ENCODE measurements around the gene SOCS6. TPM values are rescaled to one million over a fixed set of nuclear protein-coding genes. Genes with fewer than 3 reads are reported as not detected.
"Not testable (repeated sequence)": the region's sequence is repeated elsewhere in the genome, so short reads cannot be mapped to it uniquely, and the experiment has no call there.

SOCS6 gene
- polyA plus RNA-seq, 2 of the 4 experiments (the other 2 are of a cell fraction), result 31.2 to 88.2 TPM

DNA sequence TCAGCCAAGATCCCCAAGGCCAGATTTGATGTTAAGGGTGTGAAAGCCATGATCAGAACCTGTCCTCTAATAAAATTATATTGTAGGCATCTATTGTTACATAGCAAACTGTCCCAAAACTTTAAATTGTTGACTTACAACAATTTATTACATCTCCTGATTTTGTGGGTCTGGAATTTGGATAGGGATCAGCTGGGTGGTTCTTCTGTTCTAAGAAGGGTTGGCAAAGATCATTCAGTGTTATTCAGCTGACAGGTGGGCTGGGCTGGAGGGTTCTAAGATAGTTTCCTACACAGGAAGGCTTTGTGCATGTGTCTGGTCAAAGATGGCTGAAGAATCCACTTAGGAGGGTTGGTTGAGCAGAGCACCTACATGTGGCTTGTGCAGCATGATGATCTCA is 50.0 kb downstream of the SOCS6 start:
- DNase-seq (ENCODE audit: low read depth in 1 of 2, low spot score in 1 of 2) (no peak), ATAC-seq (no peak), FAIRE-seq (no peak)
- peaks cover 27% of the 10 kb centered on the region for H3K4me1 ChIP-seq
- peaks cover 56% of the 10 kb centered on the region for H3K9me3 ChIP-seq
- CTCF ChIA-PET, result no interaction called here
- H3K4me3 ChIP-seq, result no peak overlapping the region
- no peak overlapping the region for H3K4me2 ChIP-seq
- H3K27ac ChIP-seq, result peak overlapping the region in 1 of 2 experiments; percentile 93; a peak in 4 of 6 replicates
- POLR2A ChIA-PET, result no interaction called here
- TF ChIP-seq RCOR1 (IDR thresholded peaks at IDR 0.05; ENCODE audit: low read depth, low read length), result no peak
- no peak for TF ChIP-seq E2F6 (IDR thresholded peaks at IDR 0.05; ENCODE audit: borderline replicate concordance, low read depth)
- no peak for TF ChIP-seq CHD2 (IDR thresholded peaks at IDR 0.05; ENCODE audit: low read length, partially characterized antibody)
- TF ChIP-seq JUNB (IDR thresholded peaks at IDR 0.05), result no peak
- no peak for TF ChIP-seq ELK1 (IDR thresholded peaks at IDR 0.05; ENCODE audit: low read depth, low read length)
- TF ChIP-seq BCL3 (IDR thresholded peaks at IDR 0.05), result no peak
- no peak for TF ChIP-seq HOXB13 (CRISPR knock-in tag; IDR thresholded peaks at IDR 0.05; ENCODE audit: low read depth)
- TF ChIP-seq ZNF302 (CRISPR knock-in tag; IDR thresholded peaks at IDR 0.05), result no peak

- Histone ChIP-seq H3K4me1 (peaks cover 21% of the 10 kb centered on the region), H3K27ac (peak overlapping the region in 1 of 2 experiments; percentile 93; a peak in 4 of 6 replicates), H3K4me3 (no peak overlapping the region), H3K4me2 (no peak overlapping the region), H3K9me3 (peaks cover 46% of the 10 kb centered on the region)
- no peak for DNase-seq (ENCODE audit: low read depth in 1 of 2, low spot score in 1 of 2)
- FAIRE-seq, result no peak
- ChIA-PET POLR2A (no interaction called here), CTCF (no interaction called here)
- no peak for TF ChIP-seq ELK1 (IDR thresholded peaks at IDR 0.05; ENCODE audit: low read depth, low read length)
- TF ChIP-seq POLR2A (IDR thresholded peaks at IDR 0.05; ENCODE audit: low read length), result no peak
- TF ChIP-seq BCL3 (IDR thresholded peaks at IDR 0.05), result no peak
- no peak for TF ChIP-seq CBX2 (IDR thresholded peaks at IDR 0.05; ENCODE audit: borderline replicate concordance, low read depth)
- no peak for TF ChIP-seq REST (IDR thresholded peaks at IDR 0.05)
- TF ChIP-seq RCOR1 (IDR thresholded peaks at IDR 0.05; ENCODE audit: low read depth, low read length), result no peak
- TF ChIP-seq EP300 (IDR thresholded peaks at IDR 0.05), result no peak
- TF ChIP-seq SMC3 (IDR thresholded peaks at IDR 0.05), result no peak
- no peak for TF ChIP-seq ZSCAN20 (CRISPR knock-in tag; IDR thresholded peaks at IDR 0.05)
- TF ChIP-seq FOXS1 (CRISPR knock-in tag; IDR thresholded peaks at IDR 0.05), result no peak
- TF ChIP-seq ZFP36 (IDR thresholded peaks at IDR 0.05; ENCODE audit: borderline replicate concordance, partially characterized antibody), result no peak
- TF ChIP-seq ESRRA (IDR thresholded peaks at IDR 0.05; ENCODE audit: borderline replicate concordance, low read length), result no peak
- no peak for TF ChIP-seq KDM1A (IDR thresholded peaks at IDR 0.05; ENCODE audit: low read depth)
- TF ChIP-seq MYC (IDR thresholded peaks at IDR 0.05; ENCODE audit: borderline replicate concordance, low read length), result no peak
- no peak for TF ChIP-seq FOSL2 (IDR thresholded peaks at IDR 0.05)
- no peak for TF ChIP-seq FOSL2 (CRISPR knock-in tag; IDR thresholded peaks at IDR 0.05)
- no peak for TF ChIP-seq HDAC2 (IDR thresholded peaks at IDR 0.05)
- no peak for TF ChIP-seq TFCP2L1 (CRISPR knock-in tag; IDR thresholded peaks at IDR 0.05)
- TF ChIP-seq ZNF302 (CRISPR knock-in tag; IDR thresholded peaks at IDR 0.05), result no peak
- no peak for TF ChIP-seq POLR2AphosphoS2 (conservative IDR thresholded peaks at IDR 0.05; ENCODE audit: low read length)
- TF ChIP-seq KDM5A (IDR thresholded peaks at IDR 0.05), result no peak
- no peak for ATAC-seq
Measured at GRCh38 chr18:70339915-70340314, 51.1 kb downstream of the SOCS6 start.

DNA sequence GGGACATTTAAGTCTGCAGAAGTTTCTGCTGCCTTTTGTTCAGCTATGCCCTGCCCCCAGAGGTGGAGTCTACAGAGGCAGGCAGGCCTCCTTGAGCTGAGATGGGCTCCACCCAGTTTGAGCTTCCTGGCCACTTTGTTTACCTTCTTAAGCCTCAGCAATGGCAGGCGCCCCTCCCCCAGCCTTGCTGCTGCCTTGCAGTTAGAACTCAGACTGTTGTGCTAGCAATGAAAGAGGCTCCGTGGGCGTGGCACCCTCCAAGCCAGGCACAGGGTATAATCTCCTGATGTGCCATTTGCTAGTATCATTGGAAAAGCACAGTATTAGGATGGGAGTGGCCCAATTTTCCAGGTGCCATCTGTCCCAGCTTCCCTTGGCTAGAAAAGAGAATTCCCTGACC is 59.6 kb downstream of the SOCS6 start:
- H3K4me1 ChIP-seq, POLR2A ChIA-PET, ATAC-seq, H3K4me2 ChIP-seq, FAIRE-seq, H3K4me3 ChIP-seq: not testable (repeated sequence)
- peak in 1 of 2 experiments; percentile 42 for DNase-seq (ENCODE audit: low read depth in 1 of 2, low spot score in 1 of 2)
- peak overlapping the region in 1 of 2 experiments; percentile 64; a peak in 3 of 6 replicates for H3K27ac ChIP-seq
- H3K9me3 ChIP-seq, result peaks cover 43% of the 10 kb centered on the region
- CTCF ChIA-PET, result interaction anchor here (1.6 kb wide), 1 partner anchor 85 kb away, joined by 4 read pairs; no protein-coding TSS in a partner anchor
- 30% methylated on average over 2 of the region's 3 CpGs for WGBS (ENCODE audit: missing lambda C conversion rate)

Data from A549 (cell line).